Lower leg skin (tissue), 4 donors: ENCODE measurements around the gene PLA2G2C. TPM values are rescaled to one million over a fixed set of nuclear protein-coding genes. Genes with fewer than 3 reads are reported as not detected.
"Not testable (repeated sequence)": the region's sequence is repeated elsewhere in the genome, so short reads cannot be mapped to it uniquely, and the experiment has no call there.

Experiments
- DNase-seq, 2 donors: peaks; one replicate each; pipeline ENCODE4 v3.0.0-alpha.2; 2019; ENCODE audit warnings: low spot score in 2 of 2
- H3K4me3 ChIP-seq: fragments of 200-600 bp; sonication (generic); 2 replicates; pipeline ENCODE4 v1.5.1; 2017; ENCODE audit warnings: mild to moderate bottlenecking, low read depth; ENCODE audit not compliant: poor library complexity, severe bottlenecking
- CTCF ChIP-seq, 3 donors: fragments of 450-650 bp; IDR thresholded peaks; one replicate each; pipeline ENCODE4 v1.5.1; 2016; ENCODE audit warnings: antibody characterized with exemption in 3 of 3, mild to moderate bottlenecking in 3 of 3, moderate library complexity in 2 of 3
- POLR2A ChIP-seq, 2 donors: fragments of 450-650 bp; IDR thresholded peaks; one replicate each; pipeline ENCODE4 v1.6.1; 2016 to 2017; ENCODE audit warnings: antibody characterized with exemption in 2 of 2, mild to moderate bottlenecking in 1 of 2, moderate library complexity in 1 of 2
- WGBS, 2 donors: methylation state at CpG; one replicate each; pipeline ENCODE4 v1.1.5; 2018; 5-methylcytosine and 5-hydroxymethylcytosine counted together
- intact Hi-C: fragments of 100-400 bp; cut with DNase I; formaldehyde crosslinking; loops from one replicate; pipeline ENCODE4 v1.15.0; 2023; ENCODE audit warnings: low total_unique reads
- total RNA-seq, 4 donors: library from RNA; depleted of rRNA; stranded (reverse); fragments of >200 nt; gene quantifications; one replicate each; pipeline ENCODE4 v1.1.0, GENCODE V29; 2016

Gene PLA2G2C
- total RNA-seq, 4 donors from 2014 or later = 0.10 TPM; not detected in 3

- no peak for DNase-seq
- intact Hi-C loops = no loop called here
- no peak for TF ChIP-seq CTCF (IDR thresholded peaks at IDR 0.05)
- TF ChIP-seq POLR2A (IDR thresholded peaks at IDR 0.05) = no peak
- H3K4me3 ChIP-seq = no peak overlapping the region
- WGBS, 2 donors = 35 to 41% methylated on average over 5 of the region's 5 CpGs
Measured at GRCh38 chr1:20220036-20220435, 33.7 kb upstream of the PLA2G2C start.

- WGBS, 2 donors = 87 to 89% methylated on average over 6 of the region's 6 CpGs
- intact Hi-C loops = loop anchor here (5.0 kb wide), 1 partner anchor 273 kb away; no protein-coding TSS in a partner anchor
- H3K4me3 ChIP-seq, DNase-seq: not testable (repeated sequence)
Measured at GRCh38 chr1:20219053-20219452, 32.7 kb upstream of the PLA2G2C start.

GRCh38 chr1:20216574-20216973 is 30.3 kb upstream of the PLA2G2C start:
- no peak for DNase-seq
- 75 to 92% methylated on average over 1 of the region's 1 CpG for WGBS, 2 donors
- TF ChIP-seq POLR2A (IDR thresholded peaks at IDR 0.05) = no peak
- TF ChIP-seq CTCF (IDR thresholded peaks at IDR 0.05) = no peak
- H3K4me3 ChIP-seq = no peak overlapping the region
- intact Hi-C loops = loop anchor here (5.0 kb wide), 1 partner anchor 276 kb away; no protein-coding TSS in a partner anchor

GRCh38 chr1:20215716-20216115 is 29.4 kb upstream of the PLA2G2C start:
- 69 to 74% methylated on average over 6 of the region's 6 CpGs for WGBS, 2 donors
- intact Hi-C loops = loop anchor here (5.0 kb wide), 1 partner anchor 277 kb away; no protein-coding TSS in a partner anchor
- no peak for DNase-seq
- no peak for TF ChIP-seq POLR2A (IDR thresholded peaks at IDR 0.05)
- H3K4me3 ChIP-seq = no peak overlapping the region

GRCh38 chr1:20212685-20213331 is 26.5 kb upstream of the PLA2G2C start:
- TF ChIP-seq CTCF (IDR thresholded peaks at IDR 0.05) = no peak
- TF ChIP-seq POLR2A (IDR thresholded peaks at IDR 0.05) = no peak
- no peak overlapping the region for H3K4me3 ChIP-seq
- intact Hi-C loops = no loop called here
- DNase-seq = peak in 1 of 2 donors; percentile 88
- 3 to 4% methylated on average over 21 of the region's 21 CpGs for WGBS, 2 donors

GRCh38 chr1:20212085-20212684 is 25.9 kb upstream of the PLA2G2C start:
- TF ChIP-seq CTCF (IDR thresholded peaks at IDR 0.05) (no peak), POLR2A (IDR thresholded peaks at IDR 0.05) (no peak)
- H3K4me3 ChIP-seq = no peak overlapping the region
- WGBS, 2 donors = 65 to 66% methylated on average over 11 of the region's 11 CpGs
- no peak for DNase-seq
- intact Hi-C loops = no loop called here
